Middle frontal gyrus (tissue), 1 donor: ENCODE data around the gene TSPAN9.

ENCODE experiments used
- DNase-seq: peaks from one replicate; pipeline ENCODE4 v3.0.0-alpha.2; 2015; ENCODE audit warnings: low spot score; ENCODE audit errors: extremely low spot score

Gene TSPAN9

DNA sequence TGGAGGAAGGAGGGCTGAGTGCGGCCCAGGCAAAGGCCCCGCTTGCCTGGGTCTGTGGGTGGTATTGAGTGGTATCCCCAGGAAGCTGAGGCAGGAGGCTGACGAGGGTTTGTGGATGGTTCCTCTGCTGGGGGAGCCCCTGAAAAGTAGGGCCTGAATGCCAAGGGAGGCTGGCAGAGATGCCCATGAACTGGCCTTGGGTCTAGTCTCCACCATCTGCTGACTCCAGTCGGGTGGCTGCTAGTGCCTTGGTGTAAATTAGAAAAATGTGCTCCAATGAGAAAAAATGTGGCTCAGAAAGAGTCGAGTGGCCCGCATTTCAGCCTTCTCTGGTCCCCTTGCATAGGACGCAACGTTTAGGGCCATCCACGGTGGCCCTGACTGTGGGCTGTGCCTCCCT, 232.6 kb downstream of the TSPAN9 start:
- no peak for DNase-seq

DNA sequence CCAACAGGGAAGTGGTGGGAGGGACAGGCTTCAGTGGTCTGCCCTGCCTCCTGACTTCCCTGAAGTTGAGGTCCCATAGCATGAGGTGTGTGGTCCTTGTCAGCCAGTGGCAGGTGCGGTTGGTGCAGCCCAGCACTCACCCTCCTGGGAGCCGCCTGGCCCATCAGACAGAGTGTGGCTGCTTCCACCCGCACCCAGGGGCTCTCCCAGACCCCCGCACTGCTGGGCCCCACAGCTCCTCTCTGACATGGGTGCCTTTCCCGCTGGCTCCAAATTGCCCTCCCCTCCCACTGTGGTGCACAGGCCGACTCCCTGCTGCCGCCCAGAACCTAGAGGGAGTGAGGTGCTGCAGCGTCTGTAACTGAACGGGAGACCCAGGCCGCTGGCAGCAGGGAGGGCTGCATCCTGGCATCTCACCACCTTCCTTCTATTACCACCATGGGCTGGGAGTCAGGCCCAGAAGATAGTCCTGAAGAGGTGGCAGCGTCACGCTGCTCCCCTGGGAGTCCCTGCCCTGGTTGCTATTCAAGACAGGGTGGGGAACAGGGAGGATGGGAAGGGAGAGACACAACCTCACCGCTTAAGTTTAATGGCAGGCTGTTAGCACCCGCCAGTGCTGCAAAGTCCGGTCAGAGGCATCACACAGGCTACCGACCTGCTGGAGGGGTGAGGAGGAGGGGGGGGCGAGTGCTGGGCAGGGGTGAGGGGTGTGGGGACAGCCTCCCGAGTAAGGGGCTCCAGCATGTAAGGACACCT, 233.3 kb downstream of the TSPAN9 start:
- DNase-seq = no peak

DNA sequence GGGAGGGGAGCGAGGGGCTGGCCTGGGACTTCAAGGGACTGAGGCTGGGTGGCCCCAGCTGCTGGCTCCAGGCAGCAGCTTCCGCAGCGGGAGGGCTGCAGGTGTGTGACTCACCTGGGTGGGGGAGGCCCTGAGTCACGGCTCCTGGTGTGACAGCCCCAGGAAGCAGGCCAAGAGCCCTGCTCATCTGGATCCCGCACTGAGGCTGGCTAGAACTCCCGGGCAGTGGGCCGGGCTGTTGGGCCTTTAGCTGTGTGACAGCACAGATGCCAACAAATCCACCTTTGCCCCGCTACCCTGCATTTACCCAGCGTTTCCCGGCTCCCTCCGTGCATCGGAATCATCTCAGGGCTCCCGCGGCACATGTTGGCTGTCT, 233.8 kb downstream of the TSPAN9 start:
- no peak for DNase-seq

DNA sequence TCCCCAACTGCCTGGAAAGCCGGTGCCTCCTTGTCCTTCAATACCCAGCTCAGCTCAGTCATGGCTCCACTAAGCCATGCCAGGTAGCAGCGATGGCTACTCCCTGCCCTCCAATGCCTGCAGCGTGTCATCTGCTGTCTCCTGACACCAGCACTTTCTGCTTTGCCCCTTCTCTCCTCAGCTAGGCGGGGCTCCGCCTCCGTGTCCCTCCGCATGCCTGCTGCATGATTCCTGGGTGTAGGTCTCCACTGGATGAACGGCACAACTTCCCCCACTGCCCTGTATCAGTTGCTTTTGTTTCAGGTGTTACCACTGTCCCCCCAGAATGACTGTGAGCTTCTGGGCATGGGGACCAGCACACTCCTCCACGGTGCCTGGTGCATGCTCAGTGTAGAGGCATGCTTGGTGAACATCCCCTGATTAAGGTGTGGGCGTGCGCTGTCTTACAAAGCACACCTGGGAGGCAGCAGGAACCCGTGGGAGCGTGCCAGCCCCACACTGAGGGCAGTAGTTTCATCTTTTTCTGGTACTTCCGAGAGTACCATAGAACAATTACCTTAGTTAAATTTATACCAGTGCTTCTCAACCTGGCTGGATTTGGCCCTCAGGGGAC, 234.4 kb downstream of the TSPAN9 start:
- DNase-seq = no peak

DNA sequence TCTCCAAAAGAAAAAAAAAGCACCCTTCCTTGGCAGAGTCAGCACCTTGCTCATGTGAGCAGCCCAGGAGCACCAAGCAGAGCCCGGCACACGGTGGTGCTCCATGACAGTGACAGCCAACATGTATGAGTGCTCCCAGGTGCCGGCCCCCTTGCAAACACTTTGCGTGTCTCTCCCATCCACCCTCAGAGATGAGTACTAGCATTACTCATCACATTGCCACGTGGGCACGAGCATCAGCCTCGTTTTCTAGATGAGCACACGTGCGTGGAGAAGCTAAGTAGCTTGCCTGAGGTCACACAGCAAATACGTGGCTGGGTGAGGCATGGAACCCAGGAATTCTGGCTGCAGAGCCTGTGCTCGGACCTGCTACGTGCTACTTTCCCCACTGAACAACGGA, 235.9 kb downstream of the TSPAN9 start:
- no peak for DNase-seq

DNA sequence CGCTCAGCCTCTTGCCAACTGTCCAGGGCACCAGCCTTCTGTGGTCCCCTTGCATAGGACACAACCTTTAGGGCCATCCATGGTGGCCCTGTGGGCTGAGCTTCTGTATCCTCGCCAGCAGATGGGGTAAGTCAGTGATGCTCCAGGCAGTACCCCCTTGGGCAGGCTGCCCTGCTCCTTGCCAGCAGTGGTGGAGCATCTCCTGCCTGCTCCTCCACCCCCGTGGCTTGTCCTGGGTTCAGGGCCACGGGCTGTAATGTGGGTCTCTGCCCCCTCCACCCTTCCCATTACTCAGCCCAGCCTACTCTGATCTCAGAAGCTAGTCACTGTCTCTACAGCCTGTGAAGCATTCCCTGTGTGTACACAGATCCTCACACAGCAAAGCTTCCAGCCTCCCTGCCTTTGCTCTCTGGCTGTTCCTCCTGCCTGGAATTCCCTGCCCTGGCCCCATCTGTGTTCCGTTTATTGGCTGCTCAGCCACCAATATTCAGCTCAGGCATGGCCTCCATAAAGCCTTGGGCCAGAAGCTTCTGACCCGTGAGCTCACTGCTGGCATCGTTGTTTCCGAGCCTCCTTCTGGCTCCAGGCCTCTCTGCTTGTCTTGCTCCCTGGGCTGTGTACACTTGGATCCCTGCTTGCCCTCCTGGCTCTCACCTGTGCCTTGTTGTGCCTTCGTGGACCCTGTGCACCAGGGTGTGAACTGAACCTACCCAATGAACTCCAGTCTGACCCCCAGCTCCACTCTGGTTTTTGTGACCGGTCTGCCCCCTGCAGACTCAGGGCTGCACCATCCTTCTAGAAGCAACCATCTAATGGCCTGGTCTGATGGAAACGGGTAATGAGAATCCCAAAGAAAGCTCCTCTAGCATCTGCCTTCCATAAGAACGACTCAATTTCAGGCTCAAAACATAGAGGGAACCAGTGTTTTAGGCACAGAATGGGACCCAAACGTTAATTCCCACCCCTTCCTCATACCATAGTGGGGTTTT, 236.8 kb downstream of the TSPAN9 start:
- DNase-seq = no peak

DNA sequence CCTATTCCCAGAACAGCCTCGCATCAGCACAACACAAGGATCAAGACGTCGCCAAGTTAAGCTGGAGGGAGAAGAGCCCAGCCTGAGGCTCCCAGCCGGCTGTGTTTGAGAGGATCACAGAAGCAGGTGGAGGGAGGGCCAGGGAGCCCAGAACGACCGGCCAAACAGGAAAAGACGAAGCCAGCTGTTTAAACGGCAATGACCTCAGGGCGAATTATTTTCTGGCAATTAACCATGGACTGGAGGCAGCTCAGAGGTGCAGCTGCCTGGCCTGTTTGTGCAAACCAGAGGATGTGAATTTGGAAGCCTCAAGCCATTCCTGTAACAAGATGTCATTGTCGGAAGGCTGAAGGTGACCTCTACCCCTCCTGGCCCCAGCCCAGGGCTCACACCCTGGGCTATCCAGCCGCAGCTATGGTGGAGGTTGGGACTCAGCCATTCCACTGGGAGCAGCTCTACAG, 238.1 kb downstream of the TSPAN9 start:
- DNase-seq = no peak

DNA sequence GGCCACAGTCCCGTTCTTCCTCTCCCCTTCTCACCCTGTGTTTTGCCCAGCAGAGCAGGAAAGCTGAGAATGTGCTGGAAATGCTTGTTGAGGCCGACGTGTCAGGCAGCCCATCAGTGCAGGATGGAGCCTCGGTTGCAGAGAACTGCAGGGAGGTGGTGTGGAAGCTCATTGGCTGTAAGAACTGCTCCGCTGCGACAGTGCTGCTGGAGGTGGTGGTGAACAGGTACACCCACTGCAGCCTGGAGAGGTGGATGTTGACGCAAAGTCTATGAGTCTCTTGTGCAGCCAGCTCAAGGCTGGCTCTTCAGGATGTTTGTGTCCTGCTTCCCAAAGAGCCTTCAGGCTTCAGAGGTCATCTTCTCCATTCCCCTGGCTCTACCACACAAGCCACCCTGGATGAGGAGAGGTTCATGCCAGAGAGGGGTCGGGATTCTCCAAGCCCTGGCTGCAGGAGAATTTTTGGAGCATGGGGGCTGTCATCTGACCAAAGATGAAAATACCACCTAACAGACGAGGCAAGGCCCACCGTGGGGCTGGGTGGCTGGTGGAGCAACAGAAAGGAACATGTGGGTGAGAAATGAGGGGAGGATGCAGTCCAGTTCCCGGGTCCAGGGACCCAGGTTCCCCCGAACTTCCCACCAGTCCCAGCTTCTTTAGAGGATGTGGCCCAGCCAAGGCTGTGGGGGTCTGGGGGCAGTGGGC, 239.7 kb downstream of the TSPAN9 start:
- DNase-seq = no peak

DNA sequence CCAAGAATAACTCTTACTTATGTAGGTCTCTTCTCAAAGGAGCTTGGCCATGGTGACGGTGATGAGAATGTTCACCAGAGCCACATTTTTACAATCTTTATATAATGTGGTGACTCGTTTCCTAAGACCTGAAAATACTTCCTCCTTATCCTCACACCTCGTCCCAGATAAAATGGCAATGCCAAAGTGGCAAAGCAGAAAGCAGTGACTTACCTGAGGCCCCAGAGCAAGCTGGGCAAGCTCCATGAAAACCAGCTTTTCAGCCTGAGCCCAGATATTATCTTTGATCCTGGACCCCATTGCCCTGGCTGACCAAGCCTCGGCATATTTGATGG, 240.3 kb downstream of the TSPAN9 start:
- DNase-seq = no peak

DNA sequence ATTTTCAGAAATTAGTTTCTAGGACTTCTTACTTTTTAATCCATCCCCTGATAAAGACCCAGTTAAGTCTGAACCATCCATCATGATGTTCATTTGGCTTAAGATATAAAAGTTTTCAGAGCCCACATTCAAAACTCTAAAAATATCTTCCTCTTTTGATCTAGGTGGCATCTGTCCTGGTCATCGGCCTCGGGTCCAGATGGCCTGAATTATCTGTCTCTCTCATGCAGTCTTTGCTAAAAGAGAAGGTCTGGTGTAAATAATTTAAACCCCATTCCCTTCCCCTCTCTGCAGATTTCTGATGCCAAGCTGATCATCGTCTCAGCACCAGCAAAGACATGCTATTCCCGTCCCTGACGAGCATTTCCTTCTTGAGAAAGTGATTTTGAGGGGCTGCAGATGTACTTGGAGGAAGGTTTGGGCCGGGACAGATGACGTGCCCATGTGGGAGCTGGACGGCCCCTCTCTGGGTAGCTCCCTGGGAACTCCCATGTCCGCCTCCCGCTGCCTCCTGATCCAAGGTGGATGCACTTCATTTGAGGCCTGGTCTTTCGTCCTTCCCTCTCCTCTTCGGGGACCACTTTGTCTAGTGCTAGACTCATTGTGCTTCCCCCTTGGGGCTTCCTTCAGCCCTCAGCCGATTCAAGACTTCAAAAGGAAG, 240.8 kb downstream of the TSPAN9 start:
- DNase-seq = no peak

DNA sequence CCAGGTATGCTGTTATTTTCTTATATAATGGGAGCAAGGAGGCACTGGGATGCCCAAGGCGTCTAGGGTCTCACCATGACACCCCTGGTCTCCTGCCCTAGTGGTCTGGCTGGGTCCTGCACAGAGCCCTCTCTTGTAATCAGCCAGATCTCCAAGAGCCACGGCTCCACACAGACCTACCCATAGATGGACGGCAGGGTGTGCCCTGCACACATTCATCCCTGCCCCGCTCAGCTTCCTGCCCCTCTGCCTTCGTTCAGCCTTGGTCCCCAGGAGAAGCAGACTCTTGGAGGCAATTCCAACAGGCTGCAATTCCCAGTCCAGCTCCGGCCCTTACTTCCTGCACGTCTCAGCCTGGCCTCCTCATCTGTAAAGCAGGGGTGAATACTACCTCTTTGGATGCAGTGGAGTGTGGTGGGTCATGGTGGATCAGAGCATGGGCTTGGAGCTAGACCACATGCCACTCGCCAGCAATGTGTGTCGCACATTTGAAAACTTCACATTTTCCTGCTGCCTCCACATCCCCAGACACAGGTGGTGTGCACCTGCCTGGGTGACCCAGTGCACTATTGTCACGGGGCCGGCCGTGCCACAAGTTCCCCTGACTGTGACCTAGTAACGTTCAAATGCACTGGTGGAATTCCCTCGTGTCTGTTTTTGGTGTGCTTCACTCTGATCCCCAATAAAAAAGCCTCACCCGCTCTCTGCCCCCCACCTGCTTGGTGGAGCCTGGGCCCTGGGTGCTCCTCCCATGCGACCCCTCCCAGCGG, 242.7 kb downstream of the TSPAN9 start:
- DNase-seq = no peak

DNA sequence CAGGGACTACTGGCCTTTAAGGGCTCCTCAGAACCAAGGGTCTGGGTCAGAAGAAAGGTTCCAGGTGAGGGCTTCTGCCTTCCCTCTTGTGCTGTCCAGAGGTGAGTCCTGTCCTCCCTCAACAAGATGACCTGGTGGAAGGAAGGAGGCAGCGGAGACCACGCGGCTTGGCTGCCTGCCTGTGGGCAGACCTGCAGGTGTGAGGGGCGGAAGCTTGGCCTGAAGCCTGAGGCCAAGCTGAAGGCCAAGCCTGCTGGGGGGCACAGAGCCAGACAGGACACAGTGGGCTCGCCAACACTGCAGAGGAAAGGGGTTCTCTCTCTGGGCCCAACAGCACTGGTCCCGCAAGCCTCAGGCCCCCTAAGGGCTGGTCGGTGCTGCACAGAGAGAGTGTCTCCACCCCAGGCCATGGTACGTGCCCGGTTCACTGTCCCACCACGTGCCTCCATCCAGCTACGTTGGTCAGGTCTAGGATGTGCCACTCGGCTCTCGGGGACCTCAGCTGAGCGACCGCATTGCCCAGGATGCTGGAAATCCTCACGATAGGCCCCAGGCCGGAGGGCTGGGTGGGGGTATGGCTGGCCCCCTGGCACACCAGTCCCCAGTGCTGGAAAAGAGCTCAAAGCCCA, 243.8 kb downstream of the TSPAN9 start:
- no peak for DNase-seq

DNA sequence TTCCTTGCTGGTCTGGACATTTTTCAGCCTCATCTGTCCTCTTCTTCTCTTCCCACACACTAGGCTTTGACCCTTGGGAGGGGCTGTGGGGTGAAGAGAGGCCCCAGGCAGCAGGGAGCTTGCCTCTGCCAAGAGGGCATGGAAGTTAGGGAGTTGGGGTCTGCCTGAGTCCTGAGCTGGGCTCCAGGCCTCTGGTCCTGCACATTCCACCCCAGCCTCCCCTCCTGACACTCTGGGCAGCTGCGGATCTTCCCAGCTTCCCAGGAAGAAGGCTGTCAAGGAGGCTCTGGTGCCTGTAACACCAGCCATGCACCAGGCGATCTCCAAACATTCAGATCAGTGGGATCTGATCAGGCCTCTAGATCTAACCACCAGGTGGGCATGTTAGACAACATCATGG, 244.7 kb downstream of the TSPAN9 start:
- no peak for DNase-seq

DNA sequence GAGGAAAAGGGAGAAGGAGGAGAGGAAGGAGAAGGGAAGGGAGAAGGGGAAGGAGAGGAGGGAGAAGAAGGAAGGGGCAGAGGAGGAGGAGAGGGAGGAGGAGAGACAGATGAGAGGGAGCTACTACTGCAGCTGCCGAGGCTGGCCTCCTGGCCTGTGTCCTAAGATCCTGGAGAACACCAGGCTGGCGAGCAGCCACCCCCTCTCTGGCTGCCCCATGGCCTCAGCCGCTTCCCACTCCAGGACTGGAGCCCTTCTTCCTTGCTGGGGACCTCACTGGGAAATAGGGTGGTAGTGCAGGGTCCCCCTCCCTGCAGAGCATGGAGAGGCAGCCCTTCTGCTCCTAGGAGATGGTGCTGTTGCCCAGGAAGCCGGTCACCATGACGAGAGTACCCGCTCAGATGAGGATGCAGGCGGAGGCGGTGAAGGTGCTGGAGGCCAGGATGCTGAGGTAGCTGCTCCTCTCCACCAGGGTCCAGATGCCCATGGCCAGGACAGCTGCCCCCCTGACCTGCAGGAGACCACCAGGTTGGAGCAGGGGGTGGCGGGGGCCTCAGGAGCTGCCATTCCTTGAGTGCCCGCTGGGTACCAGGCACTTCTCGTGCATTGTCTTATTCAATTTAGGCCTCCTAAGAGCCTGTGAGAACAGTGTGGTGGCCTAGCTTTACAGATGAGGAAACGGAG, 246.0 kb downstream of the TSPAN9 start:
- DNase-seq = no peak

DNA sequence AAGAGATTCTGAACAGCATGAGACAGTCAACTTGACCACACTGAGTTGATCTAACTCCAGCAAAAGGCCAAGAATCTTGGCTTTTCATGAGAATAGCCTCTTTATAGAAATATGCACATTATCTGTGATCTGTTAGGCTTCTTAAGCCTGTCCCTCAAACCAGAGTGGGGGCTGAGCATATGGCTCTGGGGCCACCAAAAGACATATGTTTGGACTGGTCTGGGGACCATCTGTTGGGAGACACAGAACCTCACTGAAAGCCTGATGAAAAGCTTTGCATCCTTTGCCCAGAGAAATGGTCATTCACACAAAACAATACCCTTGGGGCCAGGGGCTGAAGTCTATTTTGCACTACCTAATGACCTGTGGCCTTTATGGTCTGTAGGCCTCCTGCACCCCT, 248.6 kb downstream of the TSPAN9 start:
- DNase-seq = no peak

DNA sequence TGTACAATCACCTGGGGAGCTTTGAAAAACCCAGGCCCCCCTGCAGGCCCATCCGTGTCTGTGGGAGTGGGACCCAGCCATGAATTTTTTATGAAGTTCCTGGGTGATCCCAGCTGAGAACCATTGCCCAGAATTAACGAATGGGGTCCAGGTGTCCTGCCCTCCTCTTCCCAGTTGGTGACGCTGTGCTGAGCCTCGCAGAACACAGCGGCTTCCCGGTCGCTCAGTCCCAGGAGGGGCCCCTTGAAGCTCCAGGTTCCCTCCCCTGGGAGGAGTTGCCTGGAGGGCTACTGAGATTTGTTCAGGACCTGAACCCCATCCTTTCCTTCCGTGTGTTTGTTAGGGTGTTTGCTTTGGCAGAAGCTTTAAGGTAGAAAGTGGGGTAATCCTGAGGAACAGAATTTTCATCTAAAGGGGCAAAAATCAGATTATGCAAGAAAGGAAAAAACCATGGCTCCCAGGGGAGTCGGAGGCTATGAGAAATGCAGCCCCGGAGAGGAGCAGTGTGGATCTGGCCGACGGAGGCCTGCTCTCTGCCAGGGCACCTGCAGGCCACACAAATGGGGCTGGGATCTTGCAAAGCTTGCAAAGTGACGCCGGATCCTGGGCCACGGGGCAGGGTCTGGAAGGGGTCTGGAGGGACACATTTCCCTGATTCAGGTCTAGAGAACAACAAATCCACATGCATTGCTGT, 249.1 kb downstream of the TSPAN9 start:
- no peak for DNase-seq

DNA sequence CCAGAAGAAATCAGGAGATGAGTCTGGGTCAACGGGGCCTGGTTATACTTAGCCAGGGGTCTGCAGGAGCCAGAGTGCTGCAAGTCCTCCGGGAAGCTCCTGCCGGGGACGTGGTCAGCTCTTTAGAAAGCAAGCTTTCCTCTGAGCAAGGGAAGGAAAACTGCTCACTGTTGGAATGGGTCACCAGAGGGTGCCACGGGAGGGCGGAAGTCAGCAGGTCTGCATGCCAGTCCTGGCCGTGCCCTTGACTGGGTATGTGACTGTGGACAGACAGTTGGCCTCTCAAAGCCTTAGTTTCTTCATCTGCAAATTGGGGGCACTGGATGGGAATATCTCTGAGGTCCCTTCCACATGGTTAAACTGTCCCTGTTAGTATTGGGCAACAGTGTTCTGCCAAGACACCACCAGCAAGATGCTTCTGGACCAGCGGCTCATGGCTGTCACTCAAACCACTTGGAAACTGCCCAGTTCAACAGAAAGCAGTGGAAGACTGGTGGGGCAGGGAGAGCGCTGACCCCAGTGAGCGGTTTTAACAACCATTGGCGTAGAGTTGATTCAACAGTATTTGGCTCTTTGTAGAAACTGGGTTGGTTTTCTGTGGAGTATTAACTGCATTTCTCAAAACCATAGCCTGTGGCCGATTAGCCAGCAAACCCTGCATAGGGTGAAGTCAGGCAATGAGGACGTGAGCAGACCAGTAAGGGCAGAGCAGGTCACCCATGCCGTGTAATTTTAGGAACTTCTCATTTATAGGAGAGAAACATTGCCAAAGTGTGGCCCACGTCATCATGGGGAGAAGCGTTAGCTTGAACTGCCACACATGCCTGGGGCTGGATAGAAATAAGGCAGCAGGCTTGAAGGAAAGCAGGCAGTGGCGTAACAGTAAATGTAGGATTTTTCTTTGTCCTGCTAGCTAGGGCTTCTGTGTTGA, 249.9 kb downstream of the TSPAN9 start:
- no peak for DNase-seq
